HG03159 (cell line): ENCODE results near the gene JAKMIP1.
A peak's percentile ranks its signal among the peaks of the same experiment; 100 is the strongest.
"Not testable (repeated sequence)": the region's sequence is repeated elsewhere in the genome, so short reads cannot be mapped to it uniquely, and the experiment has no call there.

ENCODE experiments used
- ATAC-seq: cut with Tn5 transposase; IDR thresholded peaks from one replicate; pipeline ENCODE4 v1.9.1; 2021; ENCODE audit warnings: mild to moderate bottlenecking, moderate library complexity; ENCODE audit not compliant: unreplicated experiment

The JAKMIP1 gene

GRCh38 chr4:5999830-6000365 lies 200.5 kb downstream of the JAKMIP1 start:
- ATAC-seq: no peak

DNA sequence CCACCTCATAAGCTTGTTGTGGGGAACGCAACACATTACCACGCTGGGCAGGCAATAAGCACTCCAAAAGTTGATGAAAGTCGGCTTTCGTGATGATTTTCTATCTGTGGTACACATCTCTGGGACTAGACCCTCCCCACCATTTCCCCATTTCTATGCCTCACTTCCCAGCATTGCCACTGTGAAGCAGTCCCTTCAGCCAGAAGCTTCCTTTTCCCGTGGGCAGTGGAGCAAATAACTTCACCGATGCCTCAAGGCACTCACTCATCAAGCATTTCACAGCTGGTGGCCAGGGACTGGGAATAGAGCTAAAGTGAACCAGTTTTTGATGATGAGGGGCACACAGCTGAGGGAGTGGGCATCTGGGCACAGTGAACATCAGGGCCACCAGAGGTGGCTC lies 201.0 kb downstream of the JAKMIP1 start:
- ATAC-seq: no peak

GRCh38 chr4:5998333-5998936 lies 201.9 kb downstream of the JAKMIP1 start:
- peak; percentile 74 for ATAC-seq

DNA sequence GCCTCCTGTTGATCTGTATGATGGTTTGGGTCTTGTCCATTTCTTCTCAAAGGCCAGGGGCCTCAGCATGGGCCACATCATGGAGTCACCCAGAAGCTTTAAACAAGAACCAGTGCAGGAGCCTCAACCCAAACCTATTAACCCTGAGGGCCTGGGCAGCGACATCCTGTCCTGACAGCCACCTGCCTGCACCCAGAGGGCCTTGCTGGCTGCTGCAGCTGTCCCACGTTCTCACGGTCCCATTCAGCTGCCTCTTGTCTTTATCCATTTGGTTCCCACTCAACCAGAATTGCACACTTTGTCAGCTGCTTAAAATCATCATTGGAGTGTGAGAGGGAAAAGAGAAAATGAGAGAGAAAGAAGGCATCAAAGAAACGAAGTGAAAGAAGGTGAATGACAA lies 203.7 kb downstream of the JAKMIP1 start:
- ATAC-seq: no peak

DNA sequence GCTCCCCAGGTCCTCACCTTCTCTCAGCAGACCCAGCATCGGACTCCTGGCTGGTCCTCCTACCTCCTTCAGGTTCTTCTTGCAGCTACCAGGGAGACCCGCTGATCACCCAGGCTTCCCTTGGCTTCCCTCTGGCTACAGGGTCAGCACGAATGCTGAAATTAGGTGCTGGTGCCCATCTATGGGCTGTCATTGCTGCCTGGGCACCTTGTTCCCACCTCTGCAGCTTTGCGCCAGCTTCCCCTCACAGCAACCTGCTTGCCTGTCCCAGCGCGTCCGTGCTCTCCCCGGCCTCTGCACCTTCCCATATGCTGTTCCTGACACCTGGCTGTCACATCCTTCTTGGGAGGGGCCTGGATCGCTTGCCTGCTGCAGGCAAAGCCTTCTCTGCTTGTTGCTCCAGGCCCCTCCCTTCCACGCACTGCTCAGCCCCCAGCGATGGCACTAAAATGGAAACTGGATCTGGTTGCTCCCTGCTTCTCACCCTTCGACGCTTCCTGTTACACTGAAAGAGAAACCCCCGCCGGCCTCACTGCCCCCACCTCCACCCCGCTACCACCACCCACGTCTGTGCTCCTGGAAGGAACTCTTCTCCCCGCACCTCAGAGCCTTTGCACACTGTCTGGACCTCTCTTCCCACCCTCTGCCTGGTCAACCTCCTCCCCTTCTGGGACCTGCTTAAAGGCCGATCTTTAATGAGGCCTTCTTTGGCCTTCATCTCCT lies 204.3 kb downstream of the JAKMIP1 start:
- ATAC-seq: no peak

DNA sequence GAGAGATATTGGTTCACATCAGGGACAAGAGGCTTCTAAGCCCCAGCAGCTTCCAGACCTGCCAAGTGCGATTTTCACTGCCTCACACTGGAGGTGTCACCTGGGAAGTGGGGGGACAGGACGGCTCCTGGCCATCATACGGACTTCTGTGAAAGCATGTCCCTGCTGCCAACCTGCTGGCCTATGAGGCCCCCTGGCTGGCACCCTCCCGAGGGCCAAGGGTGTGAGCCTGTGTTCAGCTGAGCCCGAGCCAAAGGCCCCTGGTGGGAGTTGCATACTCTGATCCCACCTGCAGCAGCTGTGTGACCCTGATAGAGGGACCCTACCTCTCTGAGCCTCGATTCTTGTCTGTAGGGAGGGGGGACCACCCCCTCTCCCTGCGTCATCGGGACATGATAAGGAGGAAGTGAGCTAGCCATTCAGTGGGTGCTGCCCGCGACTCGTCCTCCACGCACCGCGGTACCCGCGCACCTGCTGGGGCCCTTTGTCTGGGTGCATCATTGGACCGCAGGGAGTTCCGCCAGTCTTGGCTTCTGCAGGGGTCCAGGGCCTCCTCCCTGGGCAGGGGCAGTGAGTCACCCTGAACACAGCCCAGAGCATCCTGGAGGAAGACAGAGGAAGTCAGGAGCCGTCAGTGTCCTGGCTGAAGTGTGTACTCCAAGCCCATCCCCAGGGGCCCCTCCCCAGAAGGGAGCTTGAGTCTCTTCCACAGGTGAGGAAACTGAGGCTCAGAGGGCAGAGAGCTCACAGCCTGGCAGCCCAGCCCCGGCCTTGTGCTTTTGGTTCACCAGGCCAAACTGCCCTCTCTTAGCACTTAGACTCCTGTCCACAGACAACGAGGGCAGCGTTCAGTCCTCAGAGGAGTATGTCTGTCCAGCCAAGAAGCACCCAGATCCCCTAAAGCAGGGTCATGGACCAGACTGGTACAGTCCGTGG lies 206.2 kb downstream of the JAKMIP1 start:
- no peak for ATAC-seq

DNA sequence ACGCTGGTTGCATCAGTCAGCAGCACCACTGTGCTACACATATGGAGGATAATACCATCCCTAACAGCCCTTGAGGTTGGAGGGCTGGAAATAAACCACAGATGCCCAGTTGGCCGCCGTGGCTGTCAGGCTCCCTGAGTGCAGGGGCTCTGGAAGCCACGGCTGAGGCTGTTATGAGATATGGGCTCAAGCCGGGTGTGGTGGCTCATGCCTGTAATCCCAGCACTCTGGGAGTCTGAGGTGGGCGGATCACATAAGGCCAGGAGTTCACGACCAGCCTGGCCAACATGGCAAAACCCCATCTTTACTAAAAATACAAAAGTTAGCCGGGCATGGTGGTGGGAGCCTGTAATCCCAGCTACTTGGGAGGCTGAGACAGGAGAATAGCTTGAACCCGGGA lies 207.0 kb downstream of the JAKMIP1 start:
- ATAC-seq: not testable (repeated sequence)

- ATAC-seq: no peak
Measured at GRCh38 chr4:5992828-5993321, 207.5 kb downstream of the JAKMIP1 start.

GRCh38 chr4:5992171-5992827 lies 208.1 kb downstream of the JAKMIP1 start:
- ATAC-seq: no peak

DNA sequence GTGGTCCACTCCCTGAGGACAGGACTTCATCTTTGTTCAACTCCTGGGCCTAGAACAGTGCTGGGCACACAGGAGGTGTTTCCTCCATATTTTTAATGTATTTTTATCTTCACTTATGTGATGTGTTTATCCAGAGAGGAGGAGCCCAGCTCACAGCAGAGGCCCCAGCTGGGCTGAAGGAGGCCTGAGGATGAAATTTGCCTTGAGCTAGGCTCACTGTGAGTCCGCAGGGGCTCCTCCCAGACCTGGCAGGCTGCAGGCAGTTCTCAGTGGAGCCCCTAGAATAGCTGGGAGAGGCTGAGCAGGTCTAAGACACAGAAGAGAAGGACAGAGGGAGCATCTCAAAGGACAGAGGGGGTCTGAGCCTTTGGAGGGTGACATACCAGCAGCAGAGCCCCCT lies 208.9 kb downstream of the JAKMIP1 start:
- ATAC-seq: no peak

DNA sequence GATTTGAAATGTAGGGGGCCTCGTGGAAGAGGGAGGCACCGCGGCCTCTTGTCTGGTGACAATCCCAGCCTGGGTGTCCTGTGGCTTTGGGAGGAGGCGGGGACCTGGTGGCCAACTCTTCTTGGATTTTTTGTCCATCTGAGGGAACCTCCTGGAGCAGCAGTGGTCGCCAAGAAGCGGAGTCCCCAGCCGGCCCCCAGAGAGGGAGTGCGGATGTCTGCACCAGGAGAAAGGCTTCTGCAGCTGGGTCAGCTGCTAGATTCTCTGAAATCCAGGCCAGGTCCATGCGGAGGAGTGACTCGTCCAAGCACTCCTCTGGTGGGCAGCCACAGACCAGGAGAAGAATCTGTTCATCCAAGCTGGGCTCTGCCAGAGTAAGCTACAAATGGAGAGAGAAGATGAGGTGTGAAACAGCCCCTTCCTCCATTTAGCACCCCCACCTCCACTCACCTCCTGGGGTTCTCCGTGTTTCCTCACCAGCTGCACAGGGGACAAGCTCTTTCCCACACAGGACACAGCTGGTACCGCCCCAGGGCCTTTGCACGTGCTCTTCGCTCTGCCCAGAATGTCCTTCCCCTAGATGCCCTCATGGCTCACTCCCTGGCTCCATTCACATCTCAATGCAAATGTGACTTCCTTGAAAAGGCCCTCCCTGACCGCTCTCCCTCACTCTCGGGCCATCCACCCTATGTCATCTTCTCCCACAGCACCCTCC lies 209.7 kb downstream of the JAKMIP1 start:
- no peak for ATAC-seq

GRCh38 chr4:5989236-5990225 lies 210.8 kb downstream of the JAKMIP1 start:
- no peak for ATAC-seq

DNA sequence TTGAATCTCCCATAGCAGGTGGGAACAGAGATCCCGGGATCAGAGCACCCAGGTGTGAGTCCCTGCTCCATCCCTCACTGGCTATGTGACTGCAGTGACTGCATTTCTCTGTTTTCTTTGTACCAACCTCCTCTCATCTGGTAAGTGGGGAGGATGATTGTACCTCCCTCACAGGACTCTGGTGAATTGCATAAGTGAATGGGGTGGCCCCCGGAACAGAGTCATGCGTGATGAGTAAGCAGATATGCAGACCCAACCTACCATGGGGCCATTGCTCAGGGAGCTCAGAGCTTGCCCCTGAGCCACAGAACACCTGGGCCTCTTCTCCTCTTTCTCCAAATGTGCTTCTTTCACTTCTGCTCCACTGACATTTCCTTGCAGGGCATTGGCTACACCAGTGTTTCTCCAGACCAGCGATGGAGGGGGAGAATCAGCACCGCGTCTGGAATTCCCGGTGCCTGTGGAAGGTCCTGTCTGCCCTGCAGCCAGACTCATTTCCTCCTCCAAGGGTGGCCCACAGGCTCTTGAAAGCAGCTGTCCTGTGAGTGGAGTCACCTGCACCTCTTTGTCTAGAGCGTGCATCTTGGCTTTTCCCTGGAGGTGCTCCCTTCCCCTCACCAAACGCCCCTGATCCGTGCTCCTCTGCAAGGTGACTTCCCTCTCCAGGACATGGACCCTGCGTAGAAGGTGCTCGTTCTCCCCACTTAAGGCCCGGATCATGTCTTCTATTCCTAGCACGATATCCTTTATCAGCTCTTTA lies 212.1 kb downstream of the JAKMIP1 start:
- ATAC-seq: no peak

GRCh38 chr4:5984843-5985242 lies 215.5 kb downstream of the JAKMIP1 start:
- no peak for ATAC-seq

- no peak for ATAC-seq
Measured at GRCh38 chr4:5982156-5982973, 218.0 kb downstream of the JAKMIP1 start.

DNA sequence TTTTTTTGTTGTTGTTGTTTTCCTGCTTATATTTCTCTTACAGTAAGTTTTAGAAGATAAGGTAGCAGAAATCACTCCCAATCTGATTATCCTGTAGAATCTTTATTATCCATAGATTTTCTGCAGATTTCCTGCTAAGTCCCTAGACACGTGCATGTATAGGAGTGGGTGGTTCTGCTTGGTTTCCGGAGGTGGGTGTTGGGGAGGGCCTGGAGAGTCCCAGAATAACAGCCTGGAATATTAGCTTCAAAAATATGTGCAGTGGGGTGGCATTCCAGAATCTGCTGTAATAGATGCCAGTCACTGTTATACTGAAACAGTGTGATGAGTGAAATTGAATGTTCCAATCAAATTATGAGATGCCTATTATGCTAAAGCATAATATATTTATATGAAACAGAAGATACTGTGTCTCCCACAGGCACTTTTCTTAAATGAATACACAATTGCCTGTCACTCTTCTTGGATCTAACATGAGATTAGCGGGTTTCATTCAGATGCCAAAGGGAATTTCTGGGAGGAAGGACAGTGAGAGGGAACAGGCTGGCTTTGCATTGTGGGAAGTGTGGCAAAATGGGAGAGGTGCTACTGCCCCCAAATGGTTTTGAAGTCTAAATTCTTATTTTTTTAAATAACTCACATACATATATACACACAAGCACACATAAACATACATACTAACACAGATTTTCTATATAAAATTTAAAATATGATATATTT lies 219.8 kb downstream of the JAKMIP1 start:
- ATAC-seq: no peak

- ATAC-seq: no peak
Measured at GRCh38 chr4:5979981-5980380, 220.4 kb downstream of the JAKMIP1 start.
